Dermis lymphatic vessel endothelial cell (primary cell): ENCODE measurements around the gene CDK5RAP3. TPM values are rescaled to one million over a fixed set of nuclear protein-coding genes. Genes with fewer than 3 reads are reported as not detected.

Experiments
- total RNA-seq: library from RNA; depleted of rRNA; stranded (reverse); fragments of >200 nt; gene quantifications from 2 replicates; pipeline ENCODE4 v1.2.1, GENCODE V29; 2014

Gene CDK5RAP3, protein sequence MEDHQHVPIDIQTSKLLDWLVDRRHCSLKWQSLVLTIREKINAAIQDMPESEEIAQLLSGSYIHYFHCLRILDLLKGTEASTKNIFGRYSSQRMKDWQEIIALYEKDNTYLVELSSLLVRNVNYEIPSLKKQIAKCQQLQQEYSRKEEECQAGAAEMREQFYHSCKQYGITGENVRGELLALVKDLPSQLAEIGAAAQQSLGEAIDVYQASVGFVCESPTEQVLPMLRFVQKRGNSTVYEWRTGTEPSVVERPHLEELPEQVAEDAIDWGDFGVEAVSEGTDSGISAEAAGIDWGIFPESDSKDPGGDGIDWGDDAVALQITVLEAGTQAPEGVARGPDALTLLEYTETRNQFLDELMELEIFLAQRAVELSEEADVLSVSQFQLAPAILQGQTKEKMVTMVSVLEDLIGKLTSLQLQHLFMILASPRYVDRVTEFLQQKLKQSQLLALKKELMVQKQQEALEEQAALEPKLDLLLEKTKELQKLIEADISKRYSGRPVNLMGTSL
- 65.1 and 76.4 TPM in 2 replicates for total RNA-seq

DNA sequence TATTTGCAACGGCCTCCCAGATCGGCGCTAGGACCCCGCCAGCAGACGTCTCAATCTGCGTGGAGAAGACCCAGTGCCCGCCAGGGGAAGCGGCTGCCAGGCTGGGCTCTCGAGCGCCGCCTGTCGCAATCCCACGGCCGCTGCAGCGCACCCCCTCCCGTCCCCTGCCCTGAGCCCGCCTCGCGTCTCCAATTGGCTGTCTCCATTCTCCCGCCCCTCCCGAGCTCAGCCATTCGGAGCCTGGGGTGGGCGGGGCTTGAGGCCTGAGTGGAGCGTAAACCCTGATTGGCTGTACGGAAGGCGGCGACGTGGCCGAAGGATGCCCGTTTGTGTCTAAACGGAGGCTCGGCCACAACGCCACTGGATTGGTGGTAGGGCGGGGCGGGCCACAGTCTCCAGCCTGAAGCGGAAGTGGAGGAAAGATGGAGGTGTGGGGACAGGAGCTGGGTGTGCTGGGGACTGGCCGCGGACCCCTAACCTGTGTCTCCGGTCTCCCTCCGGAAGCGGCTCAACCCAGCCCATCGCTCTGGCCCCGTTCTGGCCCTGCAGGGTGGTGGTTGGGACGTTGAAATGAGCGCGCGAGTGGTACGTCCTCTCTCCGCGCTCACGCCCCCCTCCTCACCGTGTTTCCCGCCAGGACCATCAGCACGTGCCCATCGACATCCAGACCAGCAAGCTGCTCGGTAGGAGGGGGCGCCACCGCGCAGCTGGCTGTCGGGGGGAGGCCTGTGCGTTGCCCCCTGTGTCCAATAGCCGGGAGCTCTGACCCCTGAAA, at the start of gene CDK5RAP3:
Gene CDK5RAP3 (plus strand): TSS at position 389 of the 775 bp plus-strand sequence. CDS start 34 bp downstream, at position 423.

DNA sequence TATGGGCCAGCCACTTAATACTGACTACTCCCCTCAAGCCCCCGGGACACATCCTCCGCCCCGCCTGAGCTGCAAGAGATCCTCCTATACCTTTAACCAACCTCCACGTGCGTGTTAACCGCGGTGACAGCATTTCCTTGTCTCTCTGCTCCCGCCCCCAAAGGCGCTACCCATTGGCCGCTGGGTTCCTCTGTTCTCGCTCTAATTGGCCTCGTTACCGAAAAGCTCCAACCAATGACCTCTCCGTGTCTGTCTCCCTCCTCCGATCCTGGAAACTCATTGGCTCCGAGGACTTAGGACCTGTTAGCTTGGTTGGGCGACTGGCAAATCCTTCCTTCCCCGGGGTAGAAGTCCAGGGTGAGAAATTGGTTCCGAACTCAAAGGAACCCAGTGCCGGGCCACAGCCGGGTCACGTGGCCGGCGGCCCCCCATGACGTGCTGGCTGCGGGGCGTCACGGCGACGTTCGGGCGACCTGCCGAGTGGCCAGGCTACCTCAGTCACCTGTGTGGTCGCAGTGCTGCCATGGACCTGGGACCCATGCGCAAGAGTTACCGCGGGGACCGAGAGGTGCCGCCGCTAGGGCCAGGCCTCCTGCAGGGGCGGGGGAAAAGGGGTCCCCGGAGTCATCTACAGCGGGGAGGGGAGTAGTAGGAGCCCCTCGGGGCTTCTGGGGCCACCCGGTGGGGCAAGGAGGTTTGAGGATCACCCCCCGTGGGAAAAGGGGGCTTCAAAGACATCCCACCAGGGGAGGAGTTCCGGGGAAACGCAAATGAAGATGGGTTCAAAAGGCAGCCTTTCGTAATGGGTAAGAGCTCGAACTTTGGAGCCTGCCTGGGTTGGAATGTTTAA, 29.4 kb upstream of the CDK5RAP3 start, which contains the start of gene PNPO:
Gene PNPO (plus strand): TSS at position 326 of the 850 bp plus-strand sequence. CDS start 105 bp downstream, at position 431.

GRCh38 chr17:47957591-47958490, 13.1 kb upstream of the CDK5RAP3 start, which contains the start of gene PRR15L:
Gene PRR15L, minus strand, starts transcription at chr17:47957883. Its CDS starts 4,649 bp downstream, at chr17:47953234.

Other genes starting within 250 kb of the CDK5RAP3 start
- gene TBX21, start 237.9 kb upstream of the CDK5RAP3 start, total RNA-seq: under 0.01 and 0.09 TPM in 2 replicates
- 5.0 TPM in 2 replicates for gene OSBPL7, start 149.3 kb upstream of the CDK5RAP3 start, total RNA-seq
- gene MRPL10, start 139.6 kb upstream of the CDK5RAP3 start, total RNA-seq: 18.5 and 19.0 TPM in 2 replicates
- not detected in 2 replicates for gene LRRC46, start 139.4 kb upstream of the CDK5RAP3 start, total RNA-seq
- 28.7 and 34.8 TPM in 2 replicates for gene SCRN2, start 129.8 kb upstream of the CDK5RAP3 start, total RNA-seq
- gene SP6, start 120.0 kb upstream of the CDK5RAP3 start, total RNA-seq: 1.4 and 1.7 TPM in 2 replicates
- gene SP2, start 74.9 kb upstream of the CDK5RAP3 start, total RNA-seq: 1.4 and 1.8 TPM in 2 replicates
- gene PNPO, start 29.5 kb upstream of the CDK5RAP3 start, total RNA-seq: 19.4 and 21.3 TPM in 2 replicates
- gene PRR15L, start 13.2 kb upstream of the CDK5RAP3 start, total RNA-seq: not detected in 2 replicates
- gene COPZ2, start 66.7 kb downstream of the CDK5RAP3 start, total RNA-seq: 9.1 and 11.2 TPM in 2 replicates
- gene NFE2L1, start 77.2 kb downstream of the CDK5RAP3 start, total RNA-seq: 90.9 and 123 TPM in 2 replicates
- 40.3 and 54.9 TPM in 2 replicates for gene CBX1, start 130.4 kb downstream of the CDK5RAP3 start, total RNA-seq
- gene SNX11, start 136.7 kb downstream of the CDK5RAP3 start, total RNA-seq: 11.0 and 12.1 TPM in 2 replicates